Measurements from ENCODE around the gene PRSS56. TPM values are rescaled to one million over a fixed set of nuclear protein-coding genes. Genes with fewer than 3 reads are reported as not detected.
A peak's percentile ranks its signal among the peaks of the same experiment; 100 is the strongest.

PRSS56 gene
- total and polyA plus RNA-seq, 2 of the 13 experiments (the other 11 are each of a cell fraction or from before 2014, with no cell fraction given) = not detected

DNA sequence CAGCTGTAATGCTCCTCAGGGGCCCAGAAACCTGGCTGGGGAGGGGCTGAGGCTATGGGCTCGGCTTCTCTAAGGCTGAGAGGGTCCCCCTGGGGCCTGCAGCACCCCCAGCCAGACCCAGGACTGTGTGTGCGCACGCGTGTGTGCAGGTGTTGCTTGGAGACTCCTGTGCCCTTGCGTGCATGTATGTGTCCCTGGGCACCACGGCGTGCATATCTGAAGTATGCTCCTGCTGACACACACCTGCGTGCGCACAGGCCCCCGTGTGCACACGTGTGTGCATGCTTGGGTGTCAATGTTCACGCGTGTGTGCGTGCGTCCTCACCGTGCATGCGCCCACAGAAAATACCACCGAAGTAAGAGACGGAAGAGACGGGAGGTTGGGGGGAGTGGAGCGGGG, 17.7 kb upstream of the PRSS56 start:
- H3K9me3 ChIP-seq (ENCODE audit: low read length) = no peaks in the 10 kb centered on the region
- no peaks in the 10 kb centered on the region for H3K36me3 ChIP-seq (replicated peaks in 1 of 2; ENCODE audit: control insufficient read depth in 1 of 2, insufficient read depth in 2 of 2, low read length in 2 of 2)
- peak overlapping the region in 1 of 3 experiments; percentile 8; a peak in 1 of 6 replicates for H3K4me3 ChIP-seq (replicated peaks in 1 of 3; ENCODE audit: insufficient read depth in 1 of 3, low read depth in 2 of 3, low read length in 3 of 3)
- no peak overlapping the region for H2AFZ ChIP-seq (ENCODE audit: low read length)
- DNase-seq (ENCODE audit: low spot score) (no peak), ATAC-seq (no peak), FAIRE-seq (no peak)
- H3K4me1 ChIP-seq (ENCODE audit: insufficient read depth, low read length) = peaks cover 11% of the 10 kb centered on the region
- no peak overlapping the region for H3K4me2 ChIP-seq (ENCODE audit: low read depth, low read length)
- H3K27me3 ChIP-seq (ENCODE audit: control insufficient read depth in 1 of 2, insufficient read depth in 2 of 2, low read length in 2 of 2) = peaks cover 18 to 92% of the 10 kb centered on the region in 2 experiments
- in situ Hi-C loops (cut with HindIII; ENCODE audit: extremely low pct_ligation_motif_present, low pct_unique_long_range_greater_than_20kb) = no loop called here
- no peaks in the 10 kb centered on the region for H4K20me1 ChIP-seq (ENCODE audit: insufficient read depth, low read length)
- no TSS peak for BruUV-seq (replicated peaks)
- ChIA-PET POLR2A (no interaction called here), CTCF (ENCODE audit: low intra/inter-chr PET ratio, low total read pairs) (no interaction called here)
- H3K79me2 ChIP-seq (ENCODE audit: insufficient read depth, low read length) = no peaks in the 10 kb centered on the region
- no peak overlapping the region for H3K27ac ChIP-seq (ENCODE audit: extremely low read length, insufficient read depth, low read length)
- H3K9ac ChIP-seq (ENCODE audit: insufficient read depth, low read depth, low read length) = no peak overlapping the region
- 69% methylated on average over 20 of the region's 21 CpGs for WGBS (ENCODE audit: low lambda C conversion rate)
- intact Hi-C loops (cut with micrococcal nuclease; ENCODE audit: unreplicated experiment) = no loop called here
- TF ChIP-seq RERE (CRISPR knock-in tag; IDR thresholded peaks at IDR 0.05; ENCODE audit: low read depth) (no peak), ARID4A (CRISPR knock-in tag; IDR thresholded peaks at IDR 0.05; ENCODE audit: borderline replicate concordance) (0 out of 2 replicates have a peak, but pooled peaks have one; percentile 2), HES4 (CRISPR knock-in tag; IDR thresholded peaks at IDR 0.05; ENCODE audit: borderline replicate concordance) (no peak), JARID2 (CRISPR knock-in tag; IDR thresholded peaks at IDR 0.05; ENCODE audit: insufficient replicate concordance) (no peak), ZNF264 (CRISPR knock-in tag; IDR thresholded peaks at IDR 0.05) (no peak), SIX1 (CRISPR knock-in tag; IDR thresholded peaks at IDR 0.05; ENCODE audit: borderline replicate concordance) (no peak), ZFP36 (IDR thresholded peaks at IDR 0.05; ENCODE audit: borderline replicate concordance, low read depth, low read length, partially characterized antibody) (no peak), ZSCAN20 (CRISPR knock-in tag; IDR thresholded peaks at IDR 0.05; ENCODE audit: borderline replicate concordance) (no peak)
- TF ChIP-seq, protein P1, sequence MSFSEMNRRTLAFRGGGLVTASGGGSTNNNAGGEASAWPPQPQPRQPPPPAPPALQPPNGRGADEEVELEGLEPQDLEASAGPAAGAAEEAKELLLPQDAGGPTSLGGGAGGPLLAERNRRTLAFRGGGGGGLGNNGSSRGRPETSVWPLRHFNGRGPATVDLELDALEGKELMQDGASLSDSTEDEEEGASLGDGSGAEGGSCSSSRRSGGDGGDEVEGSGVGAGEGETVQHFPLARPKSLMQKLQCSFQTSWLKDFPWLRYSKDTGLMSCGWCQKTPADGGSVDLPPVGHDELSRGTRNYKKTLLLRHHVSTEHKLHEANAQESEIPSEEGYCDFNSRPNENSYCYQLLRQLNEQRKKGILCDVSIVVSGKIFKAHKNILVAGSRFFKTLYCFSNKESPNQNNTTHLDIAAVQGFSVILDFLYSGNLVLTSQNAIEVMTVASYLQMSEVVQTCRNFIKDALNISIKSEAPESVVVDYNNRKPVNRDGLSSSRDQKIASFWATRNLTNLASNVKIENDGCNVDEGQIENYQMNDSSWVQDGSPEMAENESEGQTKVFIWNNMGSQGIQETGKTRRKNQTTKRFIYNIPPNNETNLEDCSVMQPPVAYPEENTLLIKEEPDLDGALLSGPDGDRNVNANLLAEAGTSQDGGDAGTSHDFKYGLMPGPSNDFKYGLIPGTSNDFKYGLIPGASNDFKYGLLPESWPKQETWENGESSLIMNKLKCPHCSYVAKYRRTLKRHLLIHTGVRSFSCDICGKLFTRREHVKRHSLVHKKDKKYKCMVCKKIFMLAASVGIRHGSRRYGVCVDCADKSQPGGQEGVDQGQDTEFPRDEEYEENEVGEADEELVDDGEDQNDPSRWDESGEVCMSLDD (CRISPR knock-in tag; IDR thresholded peaks at IDR 0.05; ENCODE audit: borderline replicate concordance) = no peak

Measured in HepG2 (cell line).